Mesendoderm (in vitro differentiated cells): Measurements from ENCODE around the gene SETD7.

Source experiments
- DNase-seq: peaks from one replicate; pipeline ENCODE4 v3.0.0; 2013
- H2AK5ac ChIP-seq: 2 replicates; pipeline ENCODE4 v1.6.1; 2013; ENCODE audit warnings: low read length, inconsistent platforms
- H2BK120ac ChIP-seq: 2 replicates; pipeline ENCODE4 v1.6.1; 2013; ENCODE audit warnings: low read depth, mild to moderate bottlenecking, low read length, moderate library complexity, mixed read lengths
- H2BK15ac ChIP-seq: replicated peaks from 2 replicates; pipeline ENCODE4 v1.6.1; 2013; ENCODE audit warnings: low read depth, mild to moderate bottlenecking, moderate library complexity
- H2BK5ac ChIP-seq: 2 replicates; pipeline ENCODE4 v1.6.1; 2013; ENCODE audit warnings: low read length, inconsistent platforms
- H3K18ac ChIP-seq: 2 replicates; pipeline ENCODE4 v1.6.1; 2013; ENCODE audit warnings: mild to moderate bottlenecking, low read length, mixed read lengths
- H3K23ac ChIP-seq: one replicate; pipeline ENCODE4 v1.6.1; 2013; ENCODE audit warnings: low read length
- H3K27ac ChIP-seq: 2 replicates; pipeline ENCODE4 v1.5.1; 2013; ENCODE audit warnings: low read depth, mild to moderate bottlenecking, inconsistent platforms, low read length, moderate library complexity
- H3K27me3 ChIP-seq: 2 replicates; pipeline ENCODE4 v1.6.1; 2013; ENCODE audit warnings: low read length, control low read depth, mild to moderate bottlenecking, inconsistent platforms; ENCODE audit not compliant: insufficient read depth, poor library complexity
- H3K36me3 ChIP-seq: 2 replicates; pipeline ENCODE4 v1.6.1; 2013; ENCODE audit warnings: low read length, inconsistent platforms; ENCODE audit not compliant: control insufficient read depth, insufficient read depth
- H3K4ac ChIP-seq: one replicate; pipeline ENCODE4 v1.6.1; 2013; ENCODE audit warnings: low read depth, mild to moderate bottlenecking, low read length, moderate library complexity
- H3K4me1 ChIP-seq: 2 replicates; pipeline ENCODE4 v1.6.1; 2013; ENCODE audit warnings: low read depth, low read length, inconsistent platforms; ENCODE audit not compliant: control insufficient read depth
- H3K4me2 ChIP-seq: 2 replicates; pipeline ENCODE4 v1.6.1; 2013; ENCODE audit warnings: low read length
- H3K4me3 ChIP-seq: 2 replicates; pipeline ENCODE4 v1.5.1; 2013; ENCODE audit warnings: mild to moderate bottlenecking, low read length
- H3K56ac ChIP-seq: one replicate; pipeline ENCODE4 v1.6.1; 2013; ENCODE audit warnings: low read length
- H3K79me1 ChIP-seq: 2 replicates; pipeline ENCODE4 v1.6.1; 2013; ENCODE audit warnings: low read length, inconsistent platforms
- H3K79me2 ChIP-seq: 2 replicates; pipeline ENCODE4 v1.6.1; 2013; ENCODE audit warnings: mild to moderate bottlenecking, low read length; ENCODE audit not compliant: control insufficient read depth, insufficient read depth
- H3K9ac ChIP-seq: 2 replicates; pipeline ENCODE4 v1.6.1; 2013; ENCODE audit warnings: low read length, inconsistent platforms
- H4K5ac ChIP-seq: one replicate; pipeline ENCODE4 v1.6.1; 2013; ENCODE audit warnings: low read length
- H4K8ac ChIP-seq: one replicate; pipeline ENCODE4 v1.6.1; 2013; ENCODE audit warnings: low read depth, mild to moderate bottlenecking, control low read depth, low read length, moderate library complexity
- WGBS: extraction: QIAGEN DNeasy Blood & Tissue Kit; methylation state at CpG from one replicate; pipeline ENCODE4 v1.1.7; 2013; ENCODE audit warnings: low lambda C conversion rate, missing lambda C conversion rate; ENCODE audit not compliant: insufficient coverage; ENCODE audit errors: extremely low coverage; 5-methylcytosine and 5-hydroxymethylcytosine counted together

The SETD7 gene

DNA sequence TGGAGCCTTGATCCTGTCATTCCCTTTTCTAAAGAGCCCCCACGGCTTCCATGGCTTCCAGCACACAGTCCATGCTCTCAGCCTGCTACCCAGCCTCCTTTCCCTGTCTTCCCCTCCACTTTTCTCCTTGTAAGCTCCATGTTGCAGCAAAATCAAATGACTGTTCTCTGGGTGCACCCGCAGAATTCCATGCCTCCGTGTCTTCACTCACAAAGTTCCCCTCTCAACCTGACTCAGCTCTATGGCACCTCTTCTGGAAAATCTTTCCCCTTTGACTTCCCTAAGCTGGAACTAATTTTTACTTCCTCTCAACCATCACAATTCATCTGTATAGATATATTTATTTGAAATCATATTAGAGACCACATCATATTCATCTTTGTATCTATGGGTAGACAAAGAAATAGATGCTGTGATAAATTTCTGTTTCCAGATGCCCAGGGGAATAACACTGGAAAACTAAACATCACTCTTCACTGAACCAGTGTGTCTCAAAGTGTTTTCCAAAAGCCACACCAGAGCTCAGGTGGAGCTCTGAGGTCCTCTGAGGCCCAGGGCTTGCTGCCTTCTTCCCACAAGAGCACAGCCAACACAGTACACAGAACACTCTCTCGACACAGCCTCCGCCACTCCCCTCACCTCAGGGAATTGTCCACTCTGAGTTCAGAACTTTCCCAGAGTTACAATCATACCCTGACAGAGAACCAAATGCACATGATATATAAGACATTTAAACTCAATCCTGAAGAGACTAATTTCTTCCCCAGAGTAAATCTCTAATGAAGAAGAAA, 3.3 kb downstream of the SETD7 start:
- peak overlapping the region; percentile 15 for H3K9ac ChIP-seq
- no peak overlapping the region for H2BK120ac ChIP-seq
- H4K8ac ChIP-seq = no peak overlapping the region
- H3K4me2 ChIP-seq = no peak overlapping the region
- no peaks in the 10 kb centered on the region for H3K36me3 ChIP-seq
- H2AK5ac ChIP-seq = peak overlapping the region; percentile 83
- H3K23ac ChIP-seq = no peak overlapping the region
- no peak overlapping the region for H2BK15ac ChIP-seq
- WGBS = no CpG with 5 or more reads among the region's 5 CpGs
- H3K4me1 ChIP-seq = peaks cover 18% of the 10 kb centered on the region
- no peak overlapping the region for H4K5ac ChIP-seq
- no peak overlapping the region for H3K4ac ChIP-seq
- no peak overlapping the region for H3K4me3 ChIP-seq
- peak overlapping the region; percentile 1 for H3K18ac ChIP-seq
- peak; percentile 37 for DNase-seq
- H3K27me3 ChIP-seq = no peaks in the 10 kb centered on the region
- H3K27ac ChIP-seq = no peak overlapping the region
- H2BK5ac ChIP-seq = peak overlapping the region; percentile 36
- peaks cover 18% of the 10 kb centered on the region for H3K79me2 ChIP-seq
- peak overlapping the region; percentile 79 for H3K56ac ChIP-seq
- H3K79me1 ChIP-seq = peaks cover 5% of the 10 kb centered on the region

DNA sequence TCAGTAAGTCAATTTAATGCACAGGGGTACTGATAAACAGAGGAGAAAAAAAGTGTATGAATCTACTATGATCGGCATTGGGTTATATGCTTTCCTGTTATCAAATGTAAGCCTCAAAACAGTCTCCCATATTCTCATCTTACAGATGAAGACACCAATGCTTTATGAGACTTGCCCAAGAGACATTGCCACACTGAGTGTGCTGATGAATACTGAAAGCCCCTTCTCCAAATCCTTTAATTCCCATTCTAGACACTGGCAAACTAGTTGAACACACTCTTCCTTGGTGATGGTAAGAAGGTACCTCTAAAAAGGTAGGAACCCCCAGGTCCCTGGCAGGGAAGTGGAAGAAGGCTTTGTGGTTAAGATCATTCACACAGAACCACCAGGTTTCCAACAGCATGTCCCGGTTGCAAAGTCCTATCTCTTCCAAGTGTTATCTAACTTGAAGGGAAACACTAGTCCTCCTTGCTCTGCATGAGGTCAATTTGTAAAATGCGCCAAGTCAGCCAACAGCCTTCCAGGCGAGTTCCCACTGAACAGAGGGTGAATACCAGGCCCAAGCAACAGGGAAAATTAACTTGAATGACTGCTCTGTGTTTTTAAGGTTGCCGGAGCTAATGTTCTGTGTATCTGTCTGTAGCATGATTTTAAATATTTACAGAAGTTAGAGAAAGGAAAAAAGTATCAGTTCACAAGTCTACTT, 5.1 kb downstream of the SETD7 start:
- no peak overlapping the region for H2BK120ac ChIP-seq
- no peak overlapping the region for H2BK15ac ChIP-seq
- H4K5ac ChIP-seq = no peak overlapping the region
- no peak overlapping the region for H3K4ac ChIP-seq
- no peaks in the 10 kb centered on the region for H3K36me3 ChIP-seq
- H2BK5ac ChIP-seq = no peak overlapping the region
- H3K18ac ChIP-seq = peak overlapping the region; percentile 84
- H3K4me2 ChIP-seq = no peak overlapping the region
- peak overlapping the region; percentile 47 for H3K27ac ChIP-seq
- H3K23ac ChIP-seq = no peak overlapping the region
- peak; percentile 96 for DNase-seq
- peaks cover 15% of the 10 kb centered on the region for H3K4me1 ChIP-seq
- H3K79me1 ChIP-seq = peaks cover 5% of the 10 kb centered on the region
- no peak overlapping the region for H3K4me3 ChIP-seq
- H4K8ac ChIP-seq = no peak overlapping the region
- H3K79me2 ChIP-seq = peaks cover 18% of the 10 kb centered on the region
- H3K9ac ChIP-seq = no peak overlapping the region
- WGBS = no CpG with 5 or more reads among the region's 5 CpGs
- no peak overlapping the region for H2AK5ac ChIP-seq
- H3K27me3 ChIP-seq = no peaks in the 10 kb centered on the region
- no peak overlapping the region for H3K56ac ChIP-seq

DNA sequence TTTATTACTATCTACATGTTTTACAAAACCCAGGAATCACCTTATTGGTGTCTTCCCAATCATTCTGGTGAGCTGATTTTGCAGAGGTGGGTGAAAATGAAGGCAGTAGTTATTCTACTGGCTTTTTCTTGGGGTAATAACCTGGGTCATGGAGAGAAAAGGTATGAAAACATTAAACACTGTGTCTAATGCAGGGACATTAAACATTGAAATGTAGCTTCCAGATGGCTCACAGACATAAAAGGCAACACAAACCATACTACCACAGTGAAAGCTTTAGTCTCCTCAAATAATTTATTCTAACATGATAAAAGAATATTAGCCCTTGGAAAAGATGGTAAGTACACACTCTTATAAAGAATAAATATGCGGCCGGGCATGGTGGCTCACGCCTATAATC, 8.0 kb downstream of the SETD7 start:
- no peak overlapping the region for H3K27ac ChIP-seq
- no peak overlapping the region for H3K23ac ChIP-seq
- H3K9ac ChIP-seq = no peak overlapping the region
- peaks cover 3% of the 10 kb centered on the region for H3K79me1 ChIP-seq
- no peak overlapping the region for H3K4ac ChIP-seq
- H3K4me3 ChIP-seq = no peak overlapping the region
- H2BK15ac ChIP-seq = no peak overlapping the region
- no peak overlapping the region for H3K18ac ChIP-seq
- no peak overlapping the region for H2BK120ac ChIP-seq
- H3K79me2 ChIP-seq = peaks cover 12% of the 10 kb centered on the region
- WGBS = no CpG with 5 or more reads among the region's 3 CpGs
- H4K8ac ChIP-seq = no peak overlapping the region
- no peak overlapping the region for H2BK5ac ChIP-seq
- H3K27me3 ChIP-seq = no peaks in the 10 kb centered on the region
- H3K4me1 ChIP-seq = peaks cover 10% of the 10 kb centered on the region
- no peak overlapping the region for H4K5ac ChIP-seq
- H3K36me3 ChIP-seq = no peaks in the 10 kb centered on the region
- H3K56ac ChIP-seq = no peak overlapping the region
- H2AK5ac ChIP-seq = no peak overlapping the region
- H3K4me2 ChIP-seq = no peak overlapping the region
- no peak for DNase-seq

DNA sequence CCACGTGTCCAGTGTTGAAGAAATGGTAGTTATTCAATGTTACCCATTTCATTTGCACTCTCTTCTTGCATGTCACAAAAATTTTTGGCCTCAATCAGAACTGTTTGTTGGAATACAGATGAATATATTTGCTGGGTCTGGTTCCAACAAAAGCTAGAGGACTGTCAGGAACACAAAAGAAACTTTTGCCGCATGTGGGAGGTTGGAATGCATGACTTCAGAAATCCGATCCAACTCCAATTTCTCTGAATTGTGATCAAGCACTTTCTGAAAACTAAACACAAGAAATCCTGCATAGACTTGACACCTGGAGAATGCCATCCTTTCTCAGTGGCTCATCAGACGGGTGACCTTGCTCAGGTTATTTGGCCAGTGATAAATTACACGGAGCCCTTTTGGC, 15.4 kb downstream of the SETD7 start:
- DNase-seq = no peak
- Histone ChIP-seq H4K8ac (no peak overlapping the region), H3K23ac (no peak overlapping the region), H3K18ac (no peak overlapping the region), H3K4me1 (no peaks in the 10 kb centered on the region), H3K27me3 (no peaks in the 10 kb centered on the region), H3K4me3 (no peak overlapping the region), H3K79me1 (no peaks in the 10 kb centered on the region), H3K79me2 (no peaks in the 10 kb centered on the region), H3K56ac (no peak overlapping the region), H3K27ac (no peak overlapping the region), H3K36me3 (no peaks in the 10 kb centered on the region), H2AK5ac (no peak overlapping the region), H3K4ac (no peak overlapping the region), H2BK120ac (no peak overlapping the region), H2BK15ac (no peak overlapping the region), H2BK5ac (no peak overlapping the region), H3K4me2 (no peak overlapping the region), H3K9ac (no peak overlapping the region), H4K5ac (no peak overlapping the region)
- no CpG with 5 or more reads among the region's 5 CpGs for WGBS

DNA sequence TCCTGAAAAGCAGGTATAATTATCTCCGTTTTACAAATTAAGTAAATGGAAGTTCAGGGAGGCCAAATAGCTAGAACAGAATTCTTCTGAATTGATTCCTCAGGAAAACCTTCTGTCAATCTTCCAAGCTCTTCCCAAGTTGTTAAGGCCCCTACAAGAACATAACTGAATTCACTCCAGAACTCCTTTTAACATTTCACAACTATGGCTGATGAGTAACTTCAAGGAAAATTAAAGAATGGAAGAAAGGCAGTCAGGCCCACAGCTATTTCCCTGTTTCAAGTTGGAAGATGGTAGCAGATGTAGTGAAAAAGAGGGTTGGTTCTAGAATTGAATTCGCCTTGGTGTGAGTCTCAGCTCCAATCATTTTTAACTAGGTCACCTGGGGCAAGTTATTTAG, 15.9 kb downstream of the SETD7 start:
- H3K4ac ChIP-seq = no peak overlapping the region
- no peaks in the 10 kb centered on the region for H3K27me3 ChIP-seq
- H3K23ac ChIP-seq = no peak overlapping the region
- no CpG with 5 or more reads among the region's 2 CpGs for WGBS
- no peaks in the 10 kb centered on the region for H3K36me3 ChIP-seq
- H3K18ac ChIP-seq = no peak overlapping the region
- DNase-seq = no peak
- no peak overlapping the region for H4K8ac ChIP-seq
- H3K4me3 ChIP-seq = no peak overlapping the region
- H2BK120ac ChIP-seq = no peak overlapping the region
- H2AK5ac ChIP-seq = no peak overlapping the region
- H3K9ac ChIP-seq = no peak overlapping the region
- H3K27ac ChIP-seq = no peak overlapping the region
- H3K79me2 ChIP-seq = no peaks in the 10 kb centered on the region
- no peak overlapping the region for H2BK15ac ChIP-seq
- no peak overlapping the region for H3K4me2 ChIP-seq
- H3K79me1 ChIP-seq = no peaks in the 10 kb centered on the region
- no peak overlapping the region for H3K56ac ChIP-seq
- no peaks in the 10 kb centered on the region for H3K4me1 ChIP-seq
- H4K5ac ChIP-seq = no peak overlapping the region
- H2BK5ac ChIP-seq = no peak overlapping the region
